CD4-positive, alpha-beta T cell treated with Interferon alpha-2 for 1 hour (primary cell): Measurements from ENCODE around the gene TXNDC9.
"Not testable (repeated sequence)": the region's sequence is repeated elsewhere in the genome, so short reads cannot be mapped to it uniquely, and the experiment has no call there.

Source experiments
- DNase-seq, 2 donors: peaks; one replicate each; pipeline ENCODE4 v3.0.0-alpha.2; 2020 to 2022

The TXNDC9 gene

GRCh38 chr2:99317873-99318200 is 18.3 kb downstream of the TXNDC9 start:
- DNase-seq = not testable (repeated sequence)

DNA sequence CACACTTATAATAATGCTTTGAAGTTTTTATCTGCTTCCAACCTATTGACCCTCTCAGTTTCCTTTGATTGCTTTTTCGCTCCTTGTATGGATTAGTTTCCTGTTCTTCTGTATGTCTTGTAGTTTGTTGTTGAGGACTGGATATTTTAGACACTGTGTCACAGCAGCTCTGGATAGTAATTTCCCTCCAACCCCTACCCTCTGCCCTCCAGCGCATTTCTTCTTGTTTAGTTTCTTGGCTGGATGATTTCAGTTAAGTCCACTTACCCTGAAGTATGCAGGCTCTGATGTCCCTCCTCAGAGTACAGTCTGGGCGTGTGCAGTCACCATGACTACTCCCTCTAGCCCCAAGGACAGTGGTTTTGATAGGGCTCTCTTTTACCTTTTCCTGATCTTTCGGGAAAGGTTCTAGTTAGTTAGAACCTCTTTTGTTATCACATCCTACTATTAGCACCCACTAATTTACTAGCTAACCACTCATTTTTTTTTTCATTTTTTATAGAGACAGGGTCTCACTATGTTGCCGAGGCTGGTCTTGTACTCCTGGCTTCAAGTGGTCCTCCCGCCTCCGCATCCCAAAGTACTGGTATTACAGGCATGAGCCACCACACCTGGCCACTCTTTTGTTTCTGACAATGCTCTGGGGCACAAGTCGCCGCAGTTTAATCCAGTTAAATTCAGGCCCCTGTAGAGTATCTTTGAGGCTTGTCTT is 18.8 kb downstream of the TXNDC9 start:
- DNase-seq = no peak

- not testable (repeated sequence) for DNase-seq
Observed at GRCh38 chr2:99301097-99301496, 35.0 kb downstream of the TXNDC9 start, which contains the start of gene LYG1. LYG1 (minus strand) TSS chr2:99301197; CDS start chr2:99295670, 5,527 bp downstream.

- no peak for DNase-seq
Observed at GRCh38 chr2:99299580-99299979, 36.6 kb downstream of the TXNDC9 start.

DNA sequence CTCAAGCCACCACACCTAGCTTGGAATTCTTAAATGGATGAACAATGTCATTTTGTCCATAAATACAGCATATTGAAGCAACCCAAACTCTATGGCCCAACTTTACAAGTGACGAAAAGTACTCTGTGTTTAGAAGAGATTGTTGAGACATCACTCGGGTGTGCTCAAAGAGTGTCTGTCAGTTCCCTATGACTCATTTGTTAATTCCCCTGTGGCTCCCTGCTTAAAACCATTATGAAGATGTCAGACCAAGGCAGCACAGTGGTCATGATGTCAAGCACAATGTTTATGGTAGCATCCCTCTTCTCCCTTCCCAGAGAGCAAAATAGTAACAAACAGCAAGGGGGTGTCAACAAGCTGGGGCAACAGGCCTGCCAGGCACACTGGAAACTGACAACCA is 38.1 kb downstream of the TXNDC9 start:
- DNase-seq = no peak

GRCh38 chr2:99285526-99285925 is 50.6 kb downstream of the TXNDC9 start:
- DNase-seq = no peak

GRCh38 chr2:99279969-99280695 is 56.0 kb downstream of the TXNDC9 start:
- no peak for DNase-seq

- no peak for DNase-seq
Observed at GRCh38 chr2:99278793-99279291, 57.3 kb downstream of the TXNDC9 start.

DNA sequence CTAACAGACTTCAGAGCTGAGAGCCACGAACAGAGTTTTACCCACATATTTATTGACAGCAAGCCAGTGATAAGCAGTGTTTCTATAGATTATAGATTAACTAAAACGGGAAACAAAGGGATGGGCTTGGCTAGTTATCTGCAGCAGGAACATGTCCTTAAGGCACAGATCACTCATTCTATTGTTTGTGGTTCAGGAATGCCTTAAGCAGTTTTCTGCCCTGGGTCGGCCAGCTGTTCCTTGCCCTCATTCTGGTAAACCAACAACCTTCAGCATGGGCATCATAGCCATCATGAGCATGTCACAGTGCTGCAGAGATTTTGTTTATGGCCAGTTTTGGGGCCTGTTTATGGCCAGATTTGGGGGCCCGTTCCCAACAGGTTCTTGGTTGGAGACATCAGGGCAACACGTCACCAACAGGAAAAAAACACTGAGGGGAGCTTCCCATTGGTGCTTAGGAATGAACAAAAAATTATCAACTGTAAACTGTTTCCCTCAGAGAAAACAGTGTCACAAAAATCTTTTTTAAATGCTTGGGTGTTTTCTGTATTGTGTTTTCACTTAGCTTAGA is 57.9 kb downstream of the TXNDC9 start:
- DNase-seq = not testable (repeated sequence)

DNA sequence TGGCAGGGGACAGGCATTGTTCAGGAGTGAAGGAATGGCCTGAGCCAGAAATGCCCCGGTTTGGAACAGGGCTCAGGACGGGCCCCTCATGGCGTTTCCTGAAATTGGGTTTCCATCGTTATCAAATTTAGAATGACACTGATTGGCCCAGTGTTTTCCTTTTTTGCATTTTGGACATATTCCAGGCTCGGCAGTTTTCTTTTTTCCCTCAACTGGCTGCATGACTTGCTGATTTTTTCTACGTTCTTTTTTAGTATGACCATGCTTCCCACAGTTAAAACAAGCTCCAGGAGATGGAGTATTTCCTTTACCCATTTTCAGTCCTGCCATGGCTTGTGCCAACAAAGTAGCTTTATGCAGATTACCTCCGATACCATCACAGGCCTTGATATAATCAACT is 60.3 kb downstream of the TXNDC9 start:
- no peak for DNase-seq
